HEK293 (cell line): ENCODE results near the gene FGF19.

ENCODE experiments used
- CTCF ChIP-seq: fragments of 450-650 bp; formaldehyde crosslinking; IDR thresholded peaks from 2 replicates; pipeline ENCODE4 v1.5.1; 2016; ENCODE audit warnings: missing biosample characterization, missing genetic modification characterization
- EGR2 ChIP-seq: fragments of 450-650 bp; formaldehyde crosslinking; IDR thresholded peaks from 2 replicates; pipeline ENCODE4 v1.5.1; 2016; ENCODE audit warnings: low read depth, missing biosample characterization, missing genetic modification characterization
- PRDM10 ChIP-seq: fragments of 450-650 bp; formaldehyde crosslinking; IDR thresholded peaks from 2 replicates; pipeline ENCODE4 v1.5.1; 2016; ENCODE audit warnings: missing biosample characterization, missing genetic modification characterization
- PRDM4 ChIP-seq: fragments of 450-650 bp; formaldehyde crosslinking; IDR thresholded peaks from 2 replicates; pipeline ENCODE4 v1.5.1; 2017; ENCODE audit warnings: missing biosample characterization, missing genetic modification characterization
- ZBTB1 ChIP-seq: fragments of 450-650 bp; formaldehyde crosslinking; IDR thresholded peaks from 2 replicates; pipeline ENCODE4 v1.5.1; 2016; ENCODE audit warnings: missing biosample characterization, missing genetic modification characterization
- ZBTB26 ChIP-seq: fragments of 450-650 bp; formaldehyde crosslinking; optimal IDR thresholded peaks from 2 replicates; pipeline ENCODE3; 2016; ENCODE audit warnings: missing biosample characterization, mild to moderate bottlenecking, missing genetic modification characterization
- ZBTB8A ChIP-seq: fragments of 450-650 bp; formaldehyde crosslinking; IDR thresholded peaks from 2 replicates; pipeline ENCODE4 v1.5.1; 2016; ENCODE audit warnings: missing biosample characterization, missing genetic modification characterization
- ZFP37 ChIP-seq: fragments of 450-650 bp; formaldehyde crosslinking; IDR thresholded peaks from 2 replicates; pipeline ENCODE4 v1.5.1; 2016; ENCODE audit warnings: missing biosample characterization, missing genetic modification characterization
- ZNF121 ChIP-seq: fragments of 450-650 bp; formaldehyde crosslinking; IDR thresholded peaks from 2 replicates; pipeline ENCODE4 v1.5.1; 2016; ENCODE audit warnings: missing biosample characterization, missing genetic modification characterization
- ZNF24 ChIP-seq: fragments of 450-650 bp; formaldehyde crosslinking; IDR thresholded peaks from 2 replicates; pipeline ENCODE4 v1.5.1; 2016; ENCODE audit warnings: missing biosample characterization, missing genetic modification characterization
- ZNF560 ChIP-seq: fragments of 450-650 bp; formaldehyde crosslinking; IDR thresholded peaks from 2 replicates; pipeline ENCODE4 v1.5.1; 2017; ENCODE audit warnings: missing biosample characterization, missing genetic modification characterization, borderline replicate concordance
- ZNF639 ChIP-seq: fragments of 450-650 bp; formaldehyde crosslinking; IDR thresholded peaks from 2 replicates; pipeline ENCODE4 v1.5.1; 2016; ENCODE audit warnings: missing biosample characterization, missing genetic modification characterization
- ZNF664 ChIP-seq: fragments of 450-650 bp; formaldehyde crosslinking; IDR thresholded peaks from 2 replicates; pipeline ENCODE4 v1.5.1; 2016; ENCODE audit warnings: missing biosample characterization, missing genetic modification characterization

GRCh38 chr11:69734367-69734766 is 30.5 kb upstream of the FGF19 start:
- TF ChIP-seq PRDM4 (tag by site-specific recombination): no peak
- TF ChIP-seq EGR2 (tag by site-specific recombination): no peak
- no peak for TF ChIP-seq ZNF24 (tag by site-specific recombination)
- no peak for TF ChIP-seq ZBTB1 (tag by site-specific recombination)
- no peak for TF ChIP-seq CTCF (tag by site-specific recombination)
- no peak for TF ChIP-seq ZBTB8A (tag by site-specific recombination)
- TF ChIP-seq ZNF121: no peak
- no peak for TF ChIP-seq PRDM10 (tag by site-specific recombination)
- TF ChIP-seq ZFP37 (tag by site-specific recombination): no peak
- TF ChIP-seq ZBTB26 (tag by site-specific recombination): no peak
- no peak for TF ChIP-seq ZNF560
- no peak for TF ChIP-seq ZNF639 (tag by site-specific recombination)
- no peak for TF ChIP-seq ZNF664 (tag by site-specific recombination)
